HG03103 (cell line): ENCODE data around the gene SQSTM1.
"Not testable (repeated sequence)": the region's sequence is repeated elsewhere in the genome, so short reads cannot be mapped to it uniquely, and the experiment has no call there.

ENCODE experiments used
- ATAC-seq: cut with Tn5 transposase; IDR thresholded peaks from one replicate; pipeline ENCODE4 v1.9.1; 2021; ENCODE audit warnings: low read depth; ENCODE audit not compliant: unreplicated experiment

The SQSTM1 gene

GRCh38 chr5:179820483-179821297, at the start of gene SQSTM1:
Gene SQSTM1, plus strand, starts transcription at chr5:179820905. Its CDS starts 32 bp downstream, at chr5:179820937.
- peak; percentile 37 for ATAC-seq

- ATAC-seq = no peak
Observed at GRCh38 chr5:179771311-179771895, 49.3 kb upstream of the SQSTM1 start.

GRCh38 chr5:179772351-179772750, 48.4 kb upstream of the SQSTM1 start:
- ATAC-seq = no peak

GRCh38 chr5:179773686-179774040, 47.0 kb upstream of the SQSTM1 start:
- ATAC-seq = no peak

- no peak for ATAC-seq
Observed at GRCh38 chr5:179774442-179774841, 46.3 kb upstream of the SQSTM1 start.

GRCh38 chr5:179776411-179776938, 44.2 kb upstream of the SQSTM1 start:
- ATAC-seq = no peak

- no peak for ATAC-seq
Observed at GRCh38 chr5:179777456-179777855, 43.2 kb upstream of the SQSTM1 start.

GRCh38 chr5:179777909-179778308, 42.8 kb upstream of the SQSTM1 start:
- ATAC-seq = no peak

- no peak for ATAC-seq
Observed at GRCh38 chr5:179778591-179778990, 42.1 kb upstream of the SQSTM1 start.

GRCh38 chr5:179779826-179780225, 40.9 kb upstream of the SQSTM1 start:
- no peak for ATAC-seq

GRCh38 chr5:179780362-179780761, 40.3 kb upstream of the SQSTM1 start:
- no peak for ATAC-seq

- ATAC-seq = no peak
Observed at GRCh38 chr5:179781846-179782245, 38.9 kb upstream of the SQSTM1 start.

- no peak for ATAC-seq
Observed at GRCh38 chr5:179783128-179783527, 37.6 kb upstream of the SQSTM1 start.

GRCh38 chr5:179786861-179787260, 33.8 kb upstream of the SQSTM1 start:
- no peak for ATAC-seq

GRCh38 chr5:179788193-179788854, 32.4 kb upstream of the SQSTM1 start:
- ATAC-seq = no peak

- ATAC-seq = not testable (repeated sequence)
Observed at GRCh38 chr5:179789278-179789677, 31.4 kb upstream of the SQSTM1 start.

- ATAC-seq = no peak
Observed at GRCh38 chr5:179791881-179792611, 28.7 kb upstream of the SQSTM1 start.

- no peak for ATAC-seq
Observed at GRCh38 chr5:179792612-179793467, 27.9 kb upstream of the SQSTM1 start.

GRCh38 chr5:179793468-179794139, 27.1 kb upstream of the SQSTM1 start, which contains the start of gene LTC4S:
Gene LTC4S, plus strand, starts transcription at chr5:179793986. Its CDS starts 95 bp downstream, at chr5:179794081.
- ATAC-seq = no peak
